ENCODE measurements around the gene OCA2.

DNA sequence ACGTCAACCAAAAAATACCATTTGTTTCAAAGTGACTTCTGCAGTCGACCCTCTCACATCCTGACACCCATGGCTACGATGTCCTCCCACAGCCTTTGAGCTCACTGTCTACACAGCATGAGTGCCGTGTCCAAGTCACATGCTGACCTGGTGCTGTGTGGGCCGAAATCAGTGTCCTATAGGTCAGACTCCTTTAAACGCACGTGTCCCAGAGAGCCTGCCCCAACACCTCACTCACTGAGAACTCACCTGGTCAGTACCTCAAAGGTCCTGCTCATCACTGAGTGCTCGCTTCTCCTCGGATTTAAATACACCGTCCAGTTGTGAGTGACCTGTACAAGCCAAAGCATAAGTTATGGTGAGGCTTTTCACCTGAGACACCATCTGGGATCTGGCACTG is 83.3 kb downstream of the OCA2 start:
- TF ChIP-seq, protein P1, sequence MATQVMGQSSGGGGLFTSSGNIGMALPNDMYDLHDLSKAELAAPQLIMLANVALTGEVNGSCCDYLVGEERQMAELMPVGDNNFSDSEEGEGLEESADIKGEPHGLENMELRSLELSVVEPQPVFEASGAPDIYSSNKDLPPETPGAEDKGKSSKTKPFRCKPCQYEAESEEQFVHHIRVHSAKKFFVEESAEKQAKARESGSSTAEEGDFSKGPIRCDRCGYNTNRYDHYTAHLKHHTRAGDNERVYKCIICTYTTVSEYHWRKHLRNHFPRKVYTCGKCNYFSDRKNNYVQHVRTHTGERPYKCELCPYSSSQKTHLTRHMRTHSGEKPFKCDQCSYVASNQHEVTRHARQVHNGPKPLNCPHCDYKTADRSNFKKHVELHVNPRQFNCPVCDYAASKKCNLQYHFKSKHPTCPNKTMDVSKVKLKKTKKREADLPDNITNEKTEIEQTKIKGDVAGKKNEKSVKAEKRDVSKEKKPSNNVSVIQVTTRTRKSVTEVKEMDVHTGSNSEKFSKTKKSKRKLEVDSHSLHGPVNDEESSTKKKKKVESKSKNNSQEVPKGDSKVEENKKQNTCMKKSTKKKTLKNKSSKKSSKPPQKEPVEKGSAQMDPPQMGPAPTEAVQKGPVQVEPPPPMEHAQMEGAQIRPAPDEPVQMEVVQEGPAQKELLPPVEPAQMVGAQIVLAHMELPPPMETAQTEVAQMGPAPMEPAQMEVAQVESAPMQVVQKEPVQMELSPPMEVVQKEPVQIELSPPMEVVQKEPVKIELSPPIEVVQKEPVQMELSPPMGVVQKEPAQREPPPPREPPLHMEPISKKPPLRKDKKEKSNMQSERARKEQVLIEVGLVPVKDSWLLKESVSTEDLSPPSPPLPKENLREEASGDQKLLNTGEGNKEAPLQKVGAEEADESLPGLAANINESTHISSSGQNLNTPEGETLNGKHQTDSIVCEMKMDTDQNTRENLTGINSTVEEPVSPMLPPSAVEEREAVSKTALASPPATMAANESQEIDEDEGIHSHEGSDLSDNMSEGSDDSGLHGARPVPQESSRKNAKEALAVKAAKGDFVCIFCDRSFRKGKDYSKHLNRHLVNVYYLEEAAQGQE (IDR thresholded peaks at IDR 0.05; ENCODE audit: insufficient read depth in 1 of 2, low read depth in 2 of 2, low read length in 2 of 2), result no peak
- no peak for TF ChIP-seq SIN3A (IDR thresholded peaks at IDR 0.05; ENCODE audit: borderline replicate concordance, insufficient read depth, low read length)

Measured in PFSK-1 (cell line).